ENCODE measurements around the gene RNF5. TPM values are rescaled to one million over a fixed set of nuclear protein-coding genes. Genes with fewer than 3 reads are reported as not detected.
A peak's percentile ranks its signal among the peaks of the same experiment; 100 is the strongest.
"Not testable (repeated sequence)": the region's sequence is repeated elsewhere in the genome, so short reads cannot be mapped to it uniquely, and the experiment has no call there.

Gene RNF5
- total and polyA plus RNA-seq, 5 experiments from 2014 or later = 38.6 to 117 (median 102) TPM

GRCh38 chr6:32179766-32180405, 1.7 kb downstream of the RNF5 start:
- ATAC-seq (no peak), DNase-seq (peak in 1 of 10 donors; percentile 64)
- Mint-ChIP-seq H3K4me3 (peak overlapping the region; percentile 42 to 100 (median 88)), H3K27me3 (no peaks in the 10 kb centered on the region), H3K9me3 (no peaks in the 10 kb centered on the region), H3K4me1 (peaks cover 33 to 72% (median 67%) of the 10 kb centered on the region in 4 donors), H3K36me3 (peaks cover 0 to 51% (median 4%) of the 10 kb centered on the region in 3 donors), H3K27ac (peak overlapping the region; percentile 19 to 98 (median 90))
- POLR2A ChIA-PET = interaction anchor here (0.7 to 9.4 kb wide), 3 partner anchors 12 to 51 kb away, joined by 3 to 303 read pairs (median 41); partner anchors contain the start of genes ATF6B, FKBPL, GPSM3 and PBX2

- Mint-ChIP-seq H3K36me3 (peaks cover 0 to 62% (median 8%) of the 10 kb centered on the region in 3 donors), H3K9me3 (no peaks in the 10 kb centered on the region), H3K4me3 (peak overlapping the region in 5 of 10 donors; percentile 6 to 52 (median 28)), H3K27ac (peak overlapping the region; percentile 51 to 98 (median 68)), H3K27me3 (no peaks in the 10 kb centered on the region), H3K4me1 (peaks cover 34 to 73% (median 69%) of the 10 kb centered on the region in 4 donors)
- no peak for ATAC-seq
- POLR2A ChIA-PET = interaction anchor here (9.4 kb wide), 1 partner anchor 11 kb away, joined by 303 read pairs; the partner anchor contains the start of genes GPSM3 and PBX2
- peak in 1 of 10 donors; percentile 43 for DNase-seq
Observed at GRCh38 chr6:32181148-32181702, 3.0 kb downstream of the RNF5 start.

- Mint-ChIP-seq H3K4me3 (peak overlapping the region in 1 of 10 donors; percentile 6), H3K27me3 (no peaks in the 10 kb centered on the region), H3K36me3 (peaks cover 0 to 70% (median 8%) of the 10 kb centered on the region in 3 donors), H3K27ac (peak overlapping the region in 7 of 10 donors; percentile 15 to 75 (median 52)), H3K4me1 (peaks cover 35 to 73% (median 69%) of the 10 kb centered on the region in 4 donors), H3K9me3 (no peaks in the 10 kb centered on the region)
- no peak for ATAC-seq
- POLR2A ChIA-PET = interaction anchor here (0.9 to 9.4 kb wide), 4 partner anchors 10 to 65 kb away, joined by 3 to 303 read pairs (median 3); partner anchors contain the start of genes ATF6B, GPSM3 and PBX2
- peak in 1 of 10 donors; percentile 38 for DNase-seq
Observed at GRCh38 chr6:32181915-32182529, 3.8 kb downstream of the RNF5 start.

- no peak for ATAC-seq
- peaks cover 5 to 75% (median 12%) of the 10 kb centered on the region in 3 donors for H3K36me3 Mint-ChIP-seq
Observed at GRCh38 chr6:32182555-32182981, 4.4 kb downstream of the RNF5 start.

GRCh38 chr6:32183030-32183429, 4.8 kb downstream of the RNF5 start:
- Mint-ChIP-seq H3K27ac (peak overlapping the region in 6 of 10 donors; percentile 24 to 71 (median 44)), H3K36me3 (peaks cover 6 to 80% (median 14%) of the 10 kb centered on the region in 3 donors), H3K4me3 (peak overlapping the region in 1 of 10 donors; percentile 1), H3K27me3 (no peaks in the 10 kb centered on the region), H3K9me3 (no peaks in the 10 kb centered on the region), H3K4me1 (peaks cover 36 to 73% (median 71%) of the 10 kb centered on the region in 4 donors)
- ATAC-seq (no peak), DNase-seq (no peak)
- POLR2A ChIA-PET = interaction anchor here (0.9 to 9.4 kb wide), 4 partner anchors 9 to 55 kb away, joined by 3 to 303 read pairs (median 3); partner anchors contain the start of genes ATF6B, EGFL8, GPSM3 and PBX2

More at GRCh38 chr6:32182555-32182981, 4.4 kb downstream of the RNF5 start:
- peak overlapping the region in 7 of 10 donors; percentile 40 to 71 (median 57) for H3K27ac Mint-ChIP-seq
- no peaks in the 10 kb centered on the region for H3K9me3 Mint-ChIP-seq
- no peak for DNase-seq
- POLR2A ChIA-PET = interaction anchor here (0.9 to 9.4 kb wide), 5 partner anchors 9 to 65 kb away, joined by 3 to 303 read pairs (median 3); partner anchors contain the start of genes ATF6B, EGFL8, GPSM3 and PBX2
- H3K4me3 Mint-ChIP-seq = peak overlapping the region in 1 of 10 donors; percentile 1
- no peaks in the 10 kb centered on the region for H3K27me3 Mint-ChIP-seq
- H3K4me1 Mint-ChIP-seq = peaks cover 36 to 73% (median 69%) of the 10 kb centered on the region in 4 donors

- Mint-ChIP-seq H3K27ac (peak overlapping the region in 6 of 10 donors; percentile 34 to 77 (median 58)), H3K9me3 (no peaks in the 10 kb centered on the region), H3K4me3 (peak overlapping the region in 1 of 10 donors; percentile 40), H3K27me3 (no peaks in the 10 kb centered on the region), H3K36me3 (peaks cover 6 to 82% (median 14%) of the 10 kb centered on the region in 3 donors), H3K4me1 (peaks cover 35 to 76% (median 69%) of the 10 kb centered on the region in 4 donors)
- POLR2A ChIA-PET = interaction anchor here (0.9 to 9.4 kb wide), 2 partner anchors 8 to 19 kb away, joined by 3 to 303 read pairs; partner anchors contain the start of genes EGFL8, GPSM3 and PBX2
- ATAC-seq (no peak), DNase-seq (no peak)
Observed at GRCh38 chr6:32183483-32184083, 5.4 kb downstream of the RNF5 start.

GRCh38 chr6:32184084-32184640, 6.0 kb downstream of the RNF5 start, which contains the start of gene AGER:
TSS of gene AGER (minus strand) at chr6:32184253. CDS start at chr6:32184222, 31 bp downstream.
- peak within 1 kb of the TSS; percentile 31 to 77 (median 58) for H3K27ac Mint-ChIP-seq
- ATAC-seq (no peak), DNase-seq (no peak)
- no peaks in the 10 kb centered on the region for H3K9me3 Mint-ChIP-seq
- H3K4me3 Mint-ChIP-seq = peak within 1 kb of the TSS in 1 of 10 donors; percentile 40
- peaks cover 6 to 81% (median 14%) of the 10 kb centered on the region in 3 donors for H3K36me3 Mint-ChIP-seq
- POLR2A ChIA-PET = interaction anchor here (9.4 kb wide), 1 partner anchor 8 kb away, joined by 303 read pairs; the partner anchor contains the start of genes GPSM3 and PBX2
- H3K4me1 Mint-ChIP-seq = peaks cover 35 to 76% (median 69%) of the 10 kb centered on the region in 4 donors
- H3K27me3 Mint-ChIP-seq = no peaks in the 10 kb centered on the region

GRCh38 chr6:32185681-32186131, 7.5 kb downstream of the RNF5 start:
- peak overlapping the region in 9 of 10 donors; percentile 14 to 100 (median 72) for H3K4me3 Mint-ChIP-seq
- not testable (repeated sequence) for ATAC-seq, H3K27me3 Mint-ChIP-seq, H3K9me3 Mint-ChIP-seq, DNase-seq
- H3K36me3 Mint-ChIP-seq = peaks cover 6 to 71% (median 15%) of the 10 kb centered on the region in 3 donors
- POLR2A ChIA-PET = interaction anchor here (12.3 kb wide), 1 partner anchor 5 kb away, joined by 303 read pairs; the partner anchor contains the start of genes AGER, AGPAT1 and RNF5
- peaks cover 32 to 62% (median 60%) of the 10 kb centered on the region in 4 donors for H3K4me1 Mint-ChIP-seq
- H3K27ac Mint-ChIP-seq = peak overlapping the region; percentile 88 to 96 (median 90)

- POLR2A ChIA-PET = interaction anchor here (0.6 to 12.3 kb wide), 5 partner anchors 6 to 56 kb away, joined by 3 to 303 read pairs (median 6); partner anchors contain the start of genes AGER, AGPAT1, FKBPL and RNF5
- not testable (repeated sequence) for H3K9me3 Mint-ChIP-seq, H3K27me3 Mint-ChIP-seq, DNase-seq, ATAC-seq
- H3K4me3 Mint-ChIP-seq = peak overlapping the region; percentile 43 to 100 (median 81)
- H3K36me3 Mint-ChIP-seq = peaks cover 6 to 69% (median 19%) of the 10 kb centered on the region in 3 donors
- H3K4me1 Mint-ChIP-seq = peaks cover 32 to 62% (median 60%) of the 10 kb centered on the region in 4 donors
- peak overlapping the region; percentile 88 to 96 (median 90) for H3K27ac Mint-ChIP-seq
Observed at GRCh38 chr6:32186151-32186840, 8.1 kb downstream of the RNF5 start.

- Mint-ChIP-seq H3K27ac (peak overlapping the region; percentile 88 to 96 (median 90)), H3K4me3 (peak overlapping the region; percentile 43 to 100 (median 91)), H3K4me1 (peaks cover 35 to 66% (median 57%) of the 10 kb centered on the region in 4 donors), H3K36me3 (peaks cover 6 to 67% (median 22%) of the 10 kb centered on the region in 3 donors), H3K9me3 (no peaks in the 10 kb centered on the region), H3K27me3 (no peaks in the 10 kb centered on the region)
- ATAC-seq (no peak), DNase-seq (no peak)
- POLR2A ChIA-PET = interaction anchor here (0.6 to 12.3 kb wide), 6 partner anchors 7 to 60 kb away, joined by 3 to 303 read pairs (median 5); partner anchors contain the start of genes AGER, AGPAT1, FKBPL and RNF5
Observed at GRCh38 chr6:32187009-32187709, 9.0 kb downstream of the RNF5 start.

Data from naive thymus-derived CD8-positive, alpha-beta T cell (primary cell).